Panc1 (cell line): ENCODE data around the gene LAMP1. TPM values are rescaled to one million over a fixed set of nuclear protein-coding genes. Genes with fewer than 3 reads are reported as not detected.

Experiments
- ATAC-seq: fragments of 200-7000 bp; cut with Tn5 transposase; 2 replicates; pipeline ENCODE4 v1.9.1; 2020; ENCODE audit warnings: mild to moderate bottlenecking, moderate library complexity
- BruUV-seq: library from RNA; stranded (reverse); fragments of 400-500 nt; replicated peaks from 2 replicates; lab custom pipeline; 2021; lab: Mats Ljungman, UMichigan
- CTCF ChIA-PET: fragments of 300-600 bp; sonication (Branson Sonifier 250); formaldehyde crosslinking; loops from one replicate; lab custom pipeline; 2022; ENCODE audit warnings: antibody characterized with exemption; lab: Charles Lee
- POLR2A ChIA-PET: fragments of 300-600 bp; sonication (Branson Sonifier 250); formaldehyde crosslinking; loops from one replicate; lab custom pipeline; 2022; ENCODE audit warnings: antibody characterized with exemption; lab: Charles Lee
- DNase-seq: peaks from one replicate; pipeline ENCODE4 v3.0.0-alpha.2; 2010; ENCODE audit warnings: low read depth, low spot score
- H3K27ac ChIP-seq: 2 replicates; pipeline ENCODE4 v1.5.1; 2011; ENCODE audit warnings: mild to moderate bottlenecking, low read length, inconsistent platforms
- H3K27me3 ChIP-seq: fragments of 200-500 bp; sonication (Bioruptor generic); 2 replicates; pipeline ENCODE4 v1.6.0; 2014; ENCODE audit warnings: low read length, inconsistent platforms; ENCODE audit not compliant: control insufficient read depth, insufficient read depth
- H3K36me3 ChIP-seq: fragments of 200-500 bp; sonication (Bioruptor generic); 2 replicates; pipeline ENCODE4 v1.5.1; 2014; ENCODE audit warnings: inconsistent platforms, mild to moderate bottlenecking, low read length, moderate library complexity; ENCODE audit not compliant: control insufficient read depth, insufficient read depth
- H3K4me1 ChIP-seq: 2 replicates; pipeline ENCODE4 v1.5.1; 2011; ENCODE audit warnings: inconsistent platforms, mild to moderate bottlenecking, low read length, moderate library complexity; ENCODE audit not compliant: control insufficient read depth, insufficient read depth
- H3K4me3 ChIP-seq, 2 experiments: 2 replicates each; pipeline ENCODE4 v1.5.1; 2011 to 2012; ENCODE audit warnings: low read depth in 2 of 2, low read length in 2 of 2, mild to moderate bottlenecking in 2 of 2, inconsistent platforms in 1 of 2, moderate library complexity in 1 of 2
- H3K9me3 ChIP-seq: fragments of 200-500 bp; sonication (Bioruptor generic); 2 replicates; pipeline ENCODE4 v1.5.1; 2014; ENCODE audit warnings: low read depth, mild to moderate bottlenecking, inconsistent platforms, low read length, moderate library complexity; ENCODE audit not compliant: control insufficient read depth, insufficient read depth
- POLR2AphosphoS5 ChIP-seq: IDR thresholded peaks from 2 replicates; pipeline ENCODE4 v1.6.1; 2012; ENCODE audit warnings: mild to moderate bottlenecking, low read depth, low read length, moderate library complexity
- SIN3A ChIP-seq: IDR thresholded peaks from 2 replicates; pipeline ENCODE4 v1.6.1; 2012; ENCODE audit warnings: low read depth, mild to moderate bottlenecking, low read length, moderate library complexity, borderline replicate concordance; ENCODE audit not compliant: insufficient read depth
- TCF7L2 ChIP-seq: IDR thresholded peaks from 2 replicates; pipeline ENCODE4 v1.6.1; 2011; ENCODE audit warnings: mild to moderate bottlenecking, low read depth, low read length, inconsistent platforms
- in situ Hi-C: cut with HindIII; loops from 2 replicates; pipeline ENCODE4 v1.10.0; 2016; ENCODE audit warnings: low sequenced_read_pairs, low pct_unique_long_range_greater_than_20kb
- intact Hi-C: fragments of 100-400 bp; cut with micrococcal nuclease; formaldehyde crosslinking; loops from one replicate; pipeline ENCODE4 v1.10.0; 2022; ENCODE audit not compliant: unreplicated experiment
- total RNA-seq: library from RNA; stranded (reverse); gene quantifications from one replicate; pipeline ENCODE4 v1.2.1, GENCODE V29; 2021; ENCODE audit not compliant: unreplicated experiment
- TF ChIP-seq, protein P1 (sequence below), 2 experiments: IDR thresholded peaks; 2 replicates each; pipeline ENCODE4 v1.6.1; 2011 to 2012; ENCODE audit warnings: low read depth in 2 of 2, control low read depth in 1 of 2, low read length in 1 of 2, mild to moderate bottlenecking in 1 of 2, moderate library complexity in 1 of 2; ENCODE audit not compliant: insufficient read depth in 1 of 2
- TF ChIP-seq, protein P2 (sequence below): fragments of 450-650 bp; IDR thresholded peaks from 2 replicates; pipeline ENCODE4 v1.5.1; 2017; ENCODE audit warnings: mild to moderate bottlenecking

Gene LAMP1
- total RNA-seq, 1 experiment from 2014 or later = 212 TPM

DNA sequence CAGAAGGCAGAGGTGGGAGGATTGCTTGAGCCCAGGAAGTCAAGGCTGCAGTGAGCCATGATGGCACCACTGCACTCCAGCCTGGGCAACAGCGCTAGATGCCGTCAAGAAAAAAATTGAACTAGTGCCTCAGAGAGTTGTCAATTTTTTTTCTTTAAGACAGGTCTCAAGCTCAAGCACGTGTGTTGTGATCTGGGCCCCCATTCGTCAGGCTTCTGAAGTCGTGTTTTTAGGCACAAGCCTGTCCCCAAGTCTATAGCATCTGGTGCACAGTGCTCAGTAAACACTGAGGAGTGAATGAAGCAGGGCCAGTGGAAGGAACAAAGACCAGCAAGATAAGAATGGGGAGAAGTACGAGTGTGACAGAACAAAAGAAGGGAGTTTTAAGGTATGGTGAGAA, 23.7 kb upstream of the LAMP1 start:
- no peak for ATAC-seq
- no peak overlapping the region for H3K27ac ChIP-seq
- H3K27me3 ChIP-seq = no peaks in the 10 kb centered on the region
- H3K4me3 ChIP-seq = no peak overlapping the region
- TF ChIP-seq, protein P1, sequence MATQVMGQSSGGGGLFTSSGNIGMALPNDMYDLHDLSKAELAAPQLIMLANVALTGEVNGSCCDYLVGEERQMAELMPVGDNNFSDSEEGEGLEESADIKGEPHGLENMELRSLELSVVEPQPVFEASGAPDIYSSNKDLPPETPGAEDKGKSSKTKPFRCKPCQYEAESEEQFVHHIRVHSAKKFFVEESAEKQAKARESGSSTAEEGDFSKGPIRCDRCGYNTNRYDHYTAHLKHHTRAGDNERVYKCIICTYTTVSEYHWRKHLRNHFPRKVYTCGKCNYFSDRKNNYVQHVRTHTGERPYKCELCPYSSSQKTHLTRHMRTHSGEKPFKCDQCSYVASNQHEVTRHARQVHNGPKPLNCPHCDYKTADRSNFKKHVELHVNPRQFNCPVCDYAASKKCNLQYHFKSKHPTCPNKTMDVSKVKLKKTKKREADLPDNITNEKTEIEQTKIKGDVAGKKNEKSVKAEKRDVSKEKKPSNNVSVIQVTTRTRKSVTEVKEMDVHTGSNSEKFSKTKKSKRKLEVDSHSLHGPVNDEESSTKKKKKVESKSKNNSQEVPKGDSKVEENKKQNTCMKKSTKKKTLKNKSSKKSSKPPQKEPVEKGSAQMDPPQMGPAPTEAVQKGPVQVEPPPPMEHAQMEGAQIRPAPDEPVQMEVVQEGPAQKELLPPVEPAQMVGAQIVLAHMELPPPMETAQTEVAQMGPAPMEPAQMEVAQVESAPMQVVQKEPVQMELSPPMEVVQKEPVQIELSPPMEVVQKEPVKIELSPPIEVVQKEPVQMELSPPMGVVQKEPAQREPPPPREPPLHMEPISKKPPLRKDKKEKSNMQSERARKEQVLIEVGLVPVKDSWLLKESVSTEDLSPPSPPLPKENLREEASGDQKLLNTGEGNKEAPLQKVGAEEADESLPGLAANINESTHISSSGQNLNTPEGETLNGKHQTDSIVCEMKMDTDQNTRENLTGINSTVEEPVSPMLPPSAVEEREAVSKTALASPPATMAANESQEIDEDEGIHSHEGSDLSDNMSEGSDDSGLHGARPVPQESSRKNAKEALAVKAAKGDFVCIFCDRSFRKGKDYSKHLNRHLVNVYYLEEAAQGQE (IDR thresholded peaks at IDR 0.05; ENCODE audit: insufficient read depth in 1 of 2, low read depth in 2 of 2, low read length in 1 of 2) = no peak
- TF ChIP-seq TCF7L2 = no peak
- no peak for TF ChIP-seq POLR2AphosphoS5
- TF ChIP-seq SIN3A = no peak
- TF ChIP-seq, protein P2, sequence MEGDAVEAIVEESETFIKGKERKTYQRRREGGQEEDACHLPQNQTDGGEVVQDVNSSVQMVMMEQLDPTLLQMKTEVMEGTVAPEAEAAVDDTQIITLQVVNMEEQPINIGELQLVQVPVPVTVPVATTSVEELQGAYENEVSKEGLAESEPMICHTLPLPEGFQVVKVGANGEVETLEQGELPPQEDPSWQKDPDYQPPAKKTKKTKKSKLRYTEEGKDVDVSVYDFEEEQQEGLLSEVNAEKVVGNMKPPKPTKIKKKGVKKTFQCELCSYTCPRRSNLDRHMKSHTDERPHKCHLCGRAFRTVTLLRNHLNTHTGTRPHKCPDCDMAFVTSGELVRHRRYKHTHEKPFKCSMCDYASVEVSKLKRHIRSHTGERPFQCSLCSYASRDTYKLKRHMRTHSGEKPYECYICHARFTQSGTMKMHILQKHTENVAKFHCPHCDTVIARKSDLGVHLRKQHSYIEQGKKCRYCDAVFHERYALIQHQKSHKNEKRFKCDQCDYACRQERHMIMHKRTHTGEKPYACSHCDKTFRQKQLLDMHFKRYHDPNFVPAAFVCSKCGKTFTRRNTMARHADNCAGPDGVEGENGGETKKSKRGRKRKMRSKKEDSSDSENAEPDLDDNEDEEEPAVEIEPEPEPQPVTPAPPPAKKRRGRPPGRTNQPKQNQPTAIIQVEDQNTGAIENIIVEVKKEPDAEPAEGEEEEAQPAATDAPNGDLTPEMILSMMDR = no peak
- CTCF ChIA-PET = no interaction called here
- no peaks in the 10 kb centered on the region for H3K9me3 ChIP-seq
- no peaks in the 10 kb centered on the region for H3K36me3 ChIP-seq
- in situ Hi-C loops (no loop called here), intact Hi-C loops (loop anchor here (10.0 kb wide), 1 partner anchor 101 kb away; no protein-coding TSS in a partner anchor)
- DNase-seq = no peak
- no peaks in the 10 kb centered on the region for H3K4me1 ChIP-seq
- BruUV-seq = no TSS peak
- POLR2A ChIA-PET = no interaction called here

DNA sequence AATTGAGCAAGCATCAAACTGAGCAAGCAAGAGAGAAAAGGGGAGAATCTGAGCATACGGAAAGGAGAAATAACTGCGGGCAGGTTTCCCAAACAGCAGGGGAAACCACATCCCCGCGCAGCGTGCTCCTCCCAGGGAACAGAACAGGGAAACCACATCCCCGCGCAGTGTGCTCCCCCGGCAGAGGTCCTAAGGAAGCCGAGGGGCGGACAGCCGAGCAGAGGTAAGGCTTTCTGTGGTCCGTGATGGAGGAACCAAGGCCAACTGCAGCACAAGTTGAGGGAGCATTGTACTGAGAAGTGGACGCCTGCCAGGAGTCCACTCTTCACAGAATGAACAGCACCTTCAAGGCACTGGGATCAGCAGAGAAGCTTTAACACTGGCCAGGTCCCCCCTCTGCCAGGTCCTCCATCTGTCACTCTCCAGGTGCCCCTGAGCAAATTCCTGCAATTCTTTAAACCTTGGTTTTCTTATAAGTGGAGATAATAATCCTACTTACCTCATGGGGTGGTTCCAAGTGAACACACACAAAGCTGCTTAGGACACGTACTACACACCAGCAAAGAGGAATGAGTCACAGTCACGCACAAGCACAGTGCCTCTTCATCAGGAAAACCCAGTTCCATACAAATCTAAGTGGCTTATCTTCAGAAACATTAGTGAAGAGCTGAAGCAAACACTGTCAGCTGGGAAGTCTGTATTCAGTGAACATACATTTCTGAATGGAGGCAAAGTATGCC, 23.0 kb upstream of the LAMP1 start:
- intact Hi-C loops = loop anchor here (10.0 kb wide), 1 partner anchor 101 kb away; no protein-coding TSS in a partner anchor
- in situ Hi-C loops = no loop called here
- DNase-seq (no peak), ATAC-seq (no peak)
- CTCF ChIA-PET = no interaction called here
- no peak overlapping the region for H3K4me3 ChIP-seq
- no peaks in the 10 kb centered on the region for H3K27me3 ChIP-seq
- H3K27ac ChIP-seq = no peak overlapping the region
- POLR2A ChIA-PET = no interaction called here
- BruUV-seq = no TSS peak
- TF ChIP-seq SIN3A = no peak
- TF ChIP-seq TCF7L2 = no peak
- no peak for TF ChIP-seq POLR2AphosphoS5
- TF ChIP-seq, protein P2 = no peak
- TF ChIP-seq, protein P1 (IDR thresholded peaks at IDR 0.05; ENCODE audit: insufficient read depth in 1 of 2, low read depth in 2 of 2, low read length in 1 of 2) = no peak
- no peaks in the 10 kb centered on the region for H3K4me1 ChIP-seq
- H3K36me3 ChIP-seq = no peaks in the 10 kb centered on the region
- no peaks in the 10 kb centered on the region for H3K9me3 ChIP-seq
